CD14-positive monocyte (primary cell): ENCODE results near the gene CROT. TPM values are rescaled to one million over a fixed set of nuclear protein-coding genes. Genes with fewer than 3 reads are reported as not detected.

Experiments used
- DNase-seq, 3 donors: peaks; one replicate each; pipeline ENCODE4 v3.0.0-alpha.2; 2011 to 2022
- H2AFZ ChIP-seq: 2 replicates; pipeline ENCODE4 v1.6.0; 2012; ENCODE audit warnings: mild to moderate bottlenecking, low read depth, low read length, inconsistent platforms; ENCODE audit not compliant: insufficient read depth, poor library complexity, severe bottlenecking
- H3K27ac ChIP-seq, 2 donors: 1 replicate in 1 of 2; 2 replicates in 1 of 2; pipeline ENCODE4 v1.5.1; 2012 to 2013; ENCODE audit warnings: low read length in 2 of 2, control low read depth in 1 of 2, inconsistent platforms in 1 of 2, low read depth in 1 of 2, mild to moderate bottlenecking in 1 of 2
- H3K27me3 ChIP-seq, 2 donors: one replicate each; pipeline versions ENCODE4 v1.6.0 to v1.6.1; 2011 to 2013; ENCODE audit warnings: low read length in 2 of 2; ENCODE audit not compliant: control insufficient read depth in 2 of 2, insufficient read depth in 2 of 2
- H3K36me3 ChIP-seq, 2 donors: replicated peaks in 1 of 2; 1 replicate in 1 of 2; 2 replicates in 1 of 2; pipeline versions ENCODE4 v1.5.1 to v1.6.1; 2012 to 2013; ENCODE audit warnings: low read length in 2 of 2, control low read depth in 1 of 2, inconsistent platforms in 1 of 2, mild to moderate bottlenecking in 1 of 2; ENCODE audit not compliant: insufficient read depth in 2 of 2, control insufficient read depth in 1 of 2
- H3K4me1 ChIP-seq, 2 donors: 1 replicate in 1 of 2; 2 replicates in 1 of 2; pipeline versions ENCODE4 v1.5.1 to v1.6.1; 2012 to 2013; ENCODE audit warnings: low read length in 2 of 2, control low read depth in 1 of 2, inconsistent platforms in 1 of 2, mild to moderate bottlenecking in 1 of 2, moderate library complexity in 1 of 2; ENCODE audit not compliant: insufficient read depth in 2 of 2, control insufficient read depth in 1 of 2
- H3K4me2 ChIP-seq: replicated peaks from 2 replicates; pipeline ENCODE3; 2012; ENCODE audit warnings: low read length, moderate library complexity, mild to moderate bottlenecking; ENCODE audit not compliant: poor library complexity, severe bottlenecking; ENCODE audit errors: extremely low read depth
- H3K4me3 ChIP-seq, 3 experiments: fragments of 200-600 bp in 1 of 3; sonication (generic) in 1 of 3; replicated peaks in 1 of 3; 1 replicate in 2 of 3; 2 replicates in 1 of 3; pipeline ENCODE4 v1.5.1; 2011 to 2013; ENCODE audit warnings: low read length in 3 of 3, mild to moderate bottlenecking in 3 of 3, control low read depth in 2 of 3, low read depth in 2 of 3, inconsistent platforms in 1 of 3, moderate library complexity in 1 of 3
- H3K79me2 ChIP-seq: 2 replicates; pipeline ENCODE4 v1.6.0; 2012; ENCODE audit warnings: mild to moderate bottlenecking, control low read depth, inconsistent platforms, low read length, moderate library complexity; ENCODE audit not compliant: insufficient read depth
- H3K9ac ChIP-seq: 2 replicates; pipeline ENCODE4 v1.6.0; 2017; ENCODE audit warnings: low read length, mild to moderate bottlenecking; ENCODE audit not compliant: insufficient read depth, poor library complexity, severe bottlenecking
- H3K9me3 ChIP-seq, 2 donors: replicated peaks in 1 of 2; 1 replicate in 1 of 2; 2 replicates in 1 of 2; pipeline versions ENCODE4 v1.5.1 to v1.6.1; 2012 to 2013; ENCODE audit warnings: low read length in 2 of 2, control low read depth in 1 of 2; ENCODE audit not compliant: control insufficient read depth in 1 of 2, insufficient read depth in 1 of 2
- H4K20me1 ChIP-seq: 2 replicates; pipeline ENCODE4 v1.6.0; 2012; ENCODE audit warnings: mild to moderate bottlenecking, low read length, control low read depth, moderate library complexity; ENCODE audit not compliant: insufficient read depth
- H3K27ac Mint-ChIP-seq, 7 donors: one replicate each; pipeline ENCODE4 v1.8.0; 2020; ENCODE audit warnings: mild to moderate bottlenecking in 7 of 7, mixed read lengths in 7 of 7, moderate library complexity in 6 of 7, inconsistent platforms in 2 of 7
- H3K27me3 Mint-ChIP-seq, 3 donors: one replicate each; pipeline ENCODE4 v1.8.0; 2021 to 2022; ENCODE audit warnings: low read depth in 3 of 3, mild to moderate bottlenecking in 3 of 3, mixed read lengths in 3 of 3, moderate library complexity in 3 of 3, inconsistent platforms in 1 of 3
- H3K36me3 Mint-ChIP-seq, 2 donors: one replicate each; pipeline ENCODE4 v1.8.0; 2020; ENCODE audit warnings: mixed read lengths in 2 of 2, inconsistent platforms in 1 of 2, mild to moderate bottlenecking in 1 of 2
- H3K4me1 Mint-ChIP-seq: one replicate; pipeline ENCODE4 v1.8.0; 2020; ENCODE audit warnings: mild to moderate bottlenecking, mixed read lengths
- H3K4me3 Mint-ChIP-seq, 2 donors: one replicate each; pipeline ENCODE4 v1.8.0; 2020; ENCODE audit warnings: mild to moderate bottlenecking in 2 of 2, mixed read lengths in 2 of 2, moderate library complexity in 1 of 2
- H3K9me3 Mint-ChIP-seq, 7 donors: one replicate each; pipeline ENCODE4 v1.8.0; 2020 to 2022; ENCODE audit warnings: mixed read lengths in 7 of 7, mild to moderate bottlenecking in 6 of 7, moderate library complexity in 6 of 7, inconsistent platforms in 2 of 7
- CTCF ChIP-seq: fragments of 200-600 bp; IDR thresholded peaks from one replicate; pipeline ENCODE4 v1.8.0; 2022; ENCODE audit warnings: antibody characterized with exemption, mild to moderate bottlenecking
- WGBS: methylation state at CpG from one replicate; pipeline ENCODE4 v1.1.5; 2013; ENCODE audit warnings: missing lambda C conversion rate; ENCODE audit not compliant: insufficient coverage; 5-methylcytosine and 5-hydroxymethylcytosine counted together
- intact Hi-C, 2 donors: fragments of 100-400 bp; cut with micrococcal nuclease; formaldehyde crosslinking; loops; one replicate each; pipeline versions ENCODE4 v1.15.0 to v1.15.1; 2023
- polyA plus RNA-seq, 3 donors: library from polyadenylated mRNA; depleted of rRNA in 1 of 3; unstranded in 2 of 3; stranded (reverse) in 1 of 3; fragments of 300-500 nt in 2 of 3; fragments of >200 nt in 1 of 3; fragmentation: Illumina TruSeq in 2 of 3; gene quantifications; 1 replicate in 2 of 3; 2 replicates in 1 of 3; pipeline ENCODE4 v1.2.3, GENCODE V29; 2012 to 2021

CROT gene
- polyA plus RNA-seq, 3 donors: 1.1 to 2.2 (median 1.4) TPM

GRCh38 chr7:87435546-87435945, 90.1 kb downstream of the CROT start:
- Histone ChIP-seq H3K4me2 (no peak overlapping the region), H3K9me3 (no peaks in the 10 kb centered on the region), H2AFZ (no peak overlapping the region), H3K9ac (no peak overlapping the region), H4K20me1 (no peaks in the 10 kb centered on the region), H3K4me3 (no peak overlapping the region), H3K4me1 (no peaks in the 10 kb centered on the region), H3K27me3 (no peaks in the 10 kb centered on the region), H3K79me2 (no peaks in the 10 kb centered on the region), H3K27ac (no peak overlapping the region), H3K36me3 (no peaks in the 10 kb centered on the region)
- intact Hi-C loops: no loop called here
- no peak overlapping the region for H3K4me3 Mint-ChIP-seq
- no peaks in the 10 kb centered on the region for H3K36me3 Mint-ChIP-seq
- H3K27me3 Mint-ChIP-seq: no peaks in the 10 kb centered on the region
- no peak for TF ChIP-seq CTCF
- DNase-seq: no peak
- H3K9me3 Mint-ChIP-seq: no peaks in the 10 kb centered on the region
- no peak overlapping the region for H3K27ac Mint-ChIP-seq
- H3K4me1 Mint-ChIP-seq: no peaks in the 10 kb centered on the region

- H4K20me1 ChIP-seq: no peaks in the 10 kb centered on the region
- H3K27ac ChIP-seq: no peak overlapping the region
- no peak overlapping the region for H3K9ac ChIP-seq
- DNase-seq: peak in 1 of 3 donors; percentile 21
- no peaks in the 10 kb centered on the region for H3K9me3 ChIP-seq
- Mint-ChIP-seq H3K27ac (peak overlapping the region in 2 of 7 donors; percentile 1 to 11), H3K36me3 (no peaks in the 10 kb centered on the region), H3K9me3 (no peaks in the 10 kb centered on the region), H3K4me1 (peaks cover 5% of the 10 kb centered on the region), H3K4me3 (no peak overlapping the region), H3K27me3 (peaks cover 0 to 2% (median 0%) of the 10 kb centered on the region in 3 donors)
- no peaks in the 10 kb centered on the region for H3K79me2 ChIP-seq
- H3K36me3 ChIP-seq: no peaks in the 10 kb centered on the region
- no peak overlapping the region for H2AFZ ChIP-seq
- H3K27me3 ChIP-seq: no peaks in the 10 kb centered on the region
- H3K4me3 ChIP-seq: no peak overlapping the region
- TF ChIP-seq CTCF: no peak
- H3K4me2 ChIP-seq: no peak overlapping the region
- WGBS: no CpG with 5 or more reads among the region's 4 CpGs
- peaks cover 0 to 3% of the 10 kb centered on the region in 2 donors for H3K4me1 ChIP-seq
- intact Hi-C loops: no loop called here
Observed at GRCh38 chr7:87445897-87446296, 100.4 kb downstream of the CROT start.
